ENCODE results near the gene KREMEN1.

The KREMEN1 gene

DNA sequence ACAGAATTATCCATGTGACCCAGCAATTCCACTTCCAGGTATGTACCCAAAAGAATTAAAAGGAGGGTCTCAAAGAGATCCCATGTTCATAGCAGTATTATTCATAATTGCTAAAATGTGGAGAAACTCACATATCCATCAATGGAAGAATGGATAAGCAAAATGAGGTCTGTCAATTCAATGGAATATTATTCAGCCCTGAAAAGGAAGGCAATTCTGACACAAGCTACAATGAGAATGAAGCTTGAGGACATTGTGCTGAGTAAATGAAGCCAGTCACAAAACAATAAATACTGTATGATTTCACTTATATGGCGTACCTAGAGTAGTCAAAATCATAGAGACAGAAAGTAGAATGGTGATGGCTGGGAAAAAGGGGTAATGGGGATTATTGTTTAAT, 113.5 kb downstream of the KREMEN1 start:
- no peaks in the 10 kb centered on the region for H3K36me3 ChIP-seq (ENCODE audit: control insufficient read depth in 1 of 2, insufficient read depth in 2 of 2, low read length in 2 of 2)
- H3K4me1 ChIP-seq (ENCODE audit: control insufficient read depth in 1 of 2, insufficient read depth in 2 of 2, low read length in 2 of 2) = no peaks in the 10 kb centered on the region
- no peak overlapping the region for H3K9ac ChIP-seq (ENCODE audit: low read depth in 1 of 2, low read length in 2 of 2)
- H3K4me3 ChIP-seq (ENCODE audit: low read depth in 1 of 2, low read length in 2 of 2) = no peak overlapping the region
- H3K9me3 ChIP-seq (ENCODE audit: control insufficient read depth in 1 of 2, low read length in 2 of 2) = no peaks in the 10 kb centered on the region
- H3K27ac ChIP-seq (ENCODE audit: low read depth, low read length) = no peak overlapping the region
- no peaks in the 10 kb centered on the region for H3K27me3 ChIP-seq (ENCODE audit: control insufficient read depth in 1 of 2, insufficient read depth in 2 of 2, low read length in 2 of 2)

DNA sequence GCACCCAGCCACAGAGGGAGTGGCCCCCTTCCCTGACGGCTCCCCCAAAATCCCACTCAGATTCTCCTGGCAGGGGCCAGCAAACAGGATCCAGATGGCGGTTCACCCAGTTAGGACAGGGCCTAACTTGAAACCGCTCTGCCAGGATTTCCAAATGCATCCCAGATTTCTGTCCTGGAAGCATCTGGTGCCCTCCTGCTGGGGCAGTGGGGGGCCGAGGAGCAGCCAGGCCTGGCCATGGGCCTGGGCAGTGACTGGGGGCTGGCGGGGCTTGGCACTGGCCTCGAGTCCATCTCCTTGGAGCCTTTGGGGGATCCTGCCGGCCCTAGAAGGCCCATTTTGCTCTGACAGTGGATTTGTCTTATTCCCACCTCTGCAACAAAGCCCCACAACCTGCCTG, 115.0 kb downstream of the KREMEN1 start:
- no peak overlapping the region for H3K4me3 ChIP-seq (ENCODE audit: low read depth in 1 of 2, low read length in 2 of 2)
- no peak overlapping the region for H3K27ac ChIP-seq (ENCODE audit: low read depth, low read length)
- no peak overlapping the region for H3K9ac ChIP-seq (ENCODE audit: low read depth in 1 of 2, low read length in 2 of 2)
- no peaks in the 10 kb centered on the region for H3K4me1 ChIP-seq (ENCODE audit: control insufficient read depth in 1 of 2, insufficient read depth in 2 of 2, low read length in 2 of 2)
- H3K27me3 ChIP-seq (ENCODE audit: control insufficient read depth in 1 of 2, insufficient read depth in 2 of 2, low read length in 2 of 2) = no peaks in the 10 kb centered on the region
- no peaks in the 10 kb centered on the region for H3K36me3 ChIP-seq (ENCODE audit: control insufficient read depth in 1 of 2, insufficient read depth in 2 of 2, low read length in 2 of 2)
- no peaks in the 10 kb centered on the region for H3K9me3 ChIP-seq (ENCODE audit: control insufficient read depth in 1 of 2, low read length in 2 of 2)

GRCh38 chr22:29190051-29190450, 117.2 kb downstream of the KREMEN1 start:
- H3K4me3 ChIP-seq (ENCODE audit: low read depth in 1 of 2, low read length in 2 of 2) = no peak overlapping the region
- H3K27me3 ChIP-seq (ENCODE audit: control insufficient read depth in 1 of 2, insufficient read depth in 2 of 2, low read length in 2 of 2) = no peaks in the 10 kb centered on the region
- no peak overlapping the region for H3K27ac ChIP-seq (ENCODE audit: low read depth, low read length)
- H3K9me3 ChIP-seq (ENCODE audit: control insufficient read depth in 1 of 2, low read length in 2 of 2) = no peaks in the 10 kb centered on the region
- no peaks in the 10 kb centered on the region for H3K4me1 ChIP-seq (ENCODE audit: control insufficient read depth in 1 of 2, insufficient read depth in 2 of 2, low read length in 2 of 2)
- no peak overlapping the region for H3K9ac ChIP-seq (ENCODE audit: low read depth in 1 of 2, low read length in 2 of 2)
- no peaks in the 10 kb centered on the region for H3K36me3 ChIP-seq (ENCODE audit: control insufficient read depth in 1 of 2, insufficient read depth in 2 of 2, low read length in 2 of 2)

DNA sequence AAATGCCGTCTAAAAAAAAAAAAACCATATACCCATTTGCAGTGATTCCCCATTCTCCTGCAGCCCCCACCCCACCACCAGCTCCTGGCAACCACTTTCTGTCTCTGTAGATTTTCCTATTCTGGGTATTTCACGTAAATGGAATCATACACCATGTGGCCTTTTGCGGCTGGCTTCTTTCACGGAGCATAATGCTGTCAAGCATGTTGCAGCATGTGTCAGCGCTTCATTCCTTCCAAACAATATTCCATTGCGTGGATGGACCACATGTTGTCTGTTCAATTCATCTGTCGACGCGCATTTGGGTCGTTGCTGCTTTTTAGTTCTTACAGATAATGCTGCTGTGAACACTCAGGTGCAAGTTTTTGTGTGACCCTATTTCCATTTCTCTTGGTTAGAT, 118.1 kb downstream of the KREMEN1 start:
- H3K4me3 ChIP-seq (ENCODE audit: low read depth in 1 of 2, low read length in 2 of 2) = no peak overlapping the region
- no peak overlapping the region for H3K9ac ChIP-seq (ENCODE audit: low read depth in 1 of 2, low read length in 2 of 2)
- H3K27me3 ChIP-seq (ENCODE audit: control insufficient read depth in 1 of 2, insufficient read depth in 2 of 2, low read length in 2 of 2) = no peaks in the 10 kb centered on the region
- H3K9me3 ChIP-seq (ENCODE audit: control insufficient read depth in 1 of 2, low read length in 2 of 2) = no peaks in the 10 kb centered on the region
- peaks cover 0 to 6% of the 10 kb centered on the region in 2 donors for H3K4me1 ChIP-seq (ENCODE audit: control insufficient read depth in 1 of 2, insufficient read depth in 2 of 2, low read length in 2 of 2)
- H3K27ac ChIP-seq (ENCODE audit: low read depth, low read length) = no peak overlapping the region
- H3K36me3 ChIP-seq (ENCODE audit: control insufficient read depth in 1 of 2, insufficient read depth in 2 of 2, low read length in 2 of 2) = no peaks in the 10 kb centered on the region

DNA sequence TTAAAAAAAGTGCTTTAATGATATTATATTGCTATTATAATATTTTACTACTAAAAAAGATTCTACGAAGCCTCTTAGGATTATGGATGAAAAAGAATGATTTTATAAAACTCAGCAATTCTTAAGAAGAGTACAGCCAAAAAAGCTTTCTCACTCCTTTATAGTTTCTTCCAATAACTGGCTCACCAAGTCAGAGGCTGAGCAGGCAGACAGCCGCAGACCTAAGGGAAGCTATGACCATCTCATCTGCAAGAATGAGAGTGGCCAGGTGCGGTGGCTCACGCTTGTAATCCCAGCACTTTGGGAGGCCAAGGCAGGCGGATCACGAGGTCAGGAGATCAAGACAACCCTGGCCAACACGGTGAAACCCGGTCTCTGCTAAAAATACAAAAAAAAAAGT, 120.2 kb downstream of the KREMEN1 start:
- H3K4me1 ChIP-seq (ENCODE audit: control insufficient read depth in 1 of 2, insufficient read depth in 2 of 2, low read length in 2 of 2) = peaks cover 0 to 6% of the 10 kb centered on the region in 2 donors
- H3K27me3 ChIP-seq (ENCODE audit: control insufficient read depth in 1 of 2, insufficient read depth in 2 of 2, low read length in 2 of 2) = no peaks in the 10 kb centered on the region
- no peak overlapping the region for H3K27ac ChIP-seq (ENCODE audit: low read depth, low read length)
- no peaks in the 10 kb centered on the region for H3K9me3 ChIP-seq (ENCODE audit: control insufficient read depth in 1 of 2, low read length in 2 of 2)
- no peak overlapping the region for H3K9ac ChIP-seq (ENCODE audit: low read depth in 1 of 2, low read length in 2 of 2)
- no peaks in the 10 kb centered on the region for H3K36me3 ChIP-seq (ENCODE audit: control insufficient read depth in 1 of 2, insufficient read depth in 2 of 2, low read length in 2 of 2)
- H3K4me3 ChIP-seq (ENCODE audit: low read depth in 1 of 2, low read length in 2 of 2) = no peak overlapping the region

- Histone ChIP-seq H3K36me3 (ENCODE audit: control insufficient read depth in 1 of 2, insufficient read depth in 2 of 2, low read length in 2 of 2) (no peaks in the 10 kb centered on the region), H3K27me3 (ENCODE audit: control insufficient read depth in 1 of 2, insufficient read depth in 2 of 2, low read length in 2 of 2) (no peaks in the 10 kb centered on the region)
These were observed 121.3 kb downstream of the KREMEN1 start for GRCh38 chr22:29194184-29194583.

GRCh38 chr22:29195118-29195963, 122.5 kb downstream of the KREMEN1 start:
- Histone ChIP-seq H3K9ac (ENCODE audit: low read depth in 1 of 2, low read length in 2 of 2) (no peak overlapping the region), H3K4me3 (ENCODE audit: low read depth in 1 of 2, low read length in 2 of 2) (no peak overlapping the region), H3K9me3 (ENCODE audit: control insufficient read depth in 1 of 2, low read length in 2 of 2) (no peaks in the 10 kb centered on the region), H3K27ac (ENCODE audit: low read depth, low read length) (no peak overlapping the region), H3K27me3 (ENCODE audit: control insufficient read depth in 1 of 2, insufficient read depth in 2 of 2, low read length in 2 of 2) (no peaks in the 10 kb centered on the region), H3K36me3 (ENCODE audit: control insufficient read depth in 1 of 2, insufficient read depth in 2 of 2, low read length in 2 of 2) (no peaks in the 10 kb centered on the region), H3K4me1 (ENCODE audit: control insufficient read depth in 1 of 2, insufficient read depth in 2 of 2, low read length in 2 of 2) (peaks cover 0 to 6% of the 10 kb centered on the region in 2 donors)

More at GRCh38 chr22:29194184-29194583, 121.3 kb downstream of the KREMEN1 start:
- Histone ChIP-seq H3K4me1 (ENCODE audit: control insufficient read depth in 1 of 2, insufficient read depth in 2 of 2, low read length in 2 of 2) (peaks cover 0 to 6% of the 10 kb centered on the region in 2 donors), H3K4me3 (ENCODE audit: low read depth in 1 of 2, low read length in 2 of 2) (no peak overlapping the region), H3K27ac (ENCODE audit: low read depth, low read length) (no peak overlapping the region), H3K9ac (ENCODE audit: low read depth in 1 of 2, low read length in 2 of 2) (no peak overlapping the region), H3K9me3 (ENCODE audit: control insufficient read depth in 1 of 2, low read length in 2 of 2) (no peaks in the 10 kb centered on the region)

DNA sequence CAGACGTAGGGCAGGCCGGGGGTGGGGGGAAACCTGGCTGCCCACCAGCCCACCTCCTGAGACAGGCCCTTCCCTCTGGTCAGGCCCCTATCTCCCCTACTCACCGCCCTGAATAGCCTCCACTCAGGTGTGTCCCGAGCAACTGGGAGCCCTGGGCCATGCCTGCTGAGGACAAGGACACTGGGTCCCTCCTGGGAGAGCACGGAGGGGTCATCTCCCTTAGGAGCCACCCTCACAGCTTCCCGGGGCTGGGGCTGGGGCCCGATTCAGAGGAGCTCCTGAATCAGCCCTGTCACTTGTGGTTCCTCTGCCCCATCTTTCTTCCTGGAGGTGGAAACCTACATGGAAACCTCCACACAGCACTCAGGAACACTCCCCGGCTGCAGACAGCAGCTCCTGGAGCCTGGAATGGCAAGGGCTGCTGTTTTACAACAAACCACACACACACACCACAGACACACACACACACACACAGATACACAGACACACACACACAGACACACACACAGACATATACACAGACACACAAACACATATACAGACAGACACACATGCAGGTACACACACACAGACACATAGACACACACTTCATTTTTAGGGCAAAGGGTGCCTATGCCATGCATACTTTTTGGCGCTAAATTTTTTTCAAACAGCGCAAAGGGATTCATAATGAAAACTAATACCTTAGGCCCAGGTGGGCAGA, 123.3 kb downstream of the KREMEN1 start:
- Histone ChIP-seq H3K27ac (ENCODE audit: low read depth, low read length) (no peak overlapping the region), H3K27me3 (ENCODE audit: control insufficient read depth in 1 of 2, insufficient read depth in 2 of 2, low read length in 2 of 2) (no peaks in the 10 kb centered on the region), H3K4me3 (ENCODE audit: low read depth in 1 of 2, low read length in 2 of 2) (no peak overlapping the region), H3K36me3 (ENCODE audit: control insufficient read depth in 1 of 2, insufficient read depth in 2 of 2, low read length in 2 of 2) (no peaks in the 10 kb centered on the region), H3K9ac (ENCODE audit: low read depth in 1 of 2, low read length in 2 of 2) (no peak overlapping the region), H3K9me3 (ENCODE audit: control insufficient read depth in 1 of 2, low read length in 2 of 2) (no peaks in the 10 kb centered on the region), H3K4me1 (ENCODE audit: control insufficient read depth in 1 of 2, insufficient read depth in 2 of 2, low read length in 2 of 2) (peaks cover 0 to 6% of the 10 kb centered on the region in 2 donors)

GRCh38 chr22:29197096-29197495, 124.3 kb downstream of the KREMEN1 start:
- H3K27me3 ChIP-seq (ENCODE audit: control insufficient read depth in 1 of 2, insufficient read depth in 2 of 2, low read length in 2 of 2) = no peaks in the 10 kb centered on the region
- no peaks in the 10 kb centered on the region for H3K9me3 ChIP-seq (ENCODE audit: control insufficient read depth in 1 of 2, low read length in 2 of 2)
- H3K36me3 ChIP-seq (ENCODE audit: control insufficient read depth in 1 of 2, insufficient read depth in 2 of 2, low read length in 2 of 2) = no peaks in the 10 kb centered on the region
- no peak overlapping the region for H3K9ac ChIP-seq (ENCODE audit: low read depth in 1 of 2, low read length in 2 of 2)
- H3K4me3 ChIP-seq (ENCODE audit: low read depth in 1 of 2, low read length in 2 of 2) = no peak overlapping the region
- H3K4me1 ChIP-seq (ENCODE audit: control insufficient read depth in 1 of 2, insufficient read depth in 2 of 2, low read length in 2 of 2) = peaks cover 5 to 12% of the 10 kb centered on the region in 2 donors
- H3K27ac ChIP-seq (ENCODE audit: low read depth, low read length) = no peak overlapping the region

- no peak overlapping the region for H3K9ac ChIP-seq (ENCODE audit: low read depth in 1 of 2, low read length in 2 of 2)
- H3K27me3 ChIP-seq (ENCODE audit: control insufficient read depth in 1 of 2, insufficient read depth in 2 of 2, low read length in 2 of 2) = no peaks in the 10 kb centered on the region
- no peak overlapping the region for H3K4me3 ChIP-seq (ENCODE audit: low read depth in 1 of 2, low read length in 2 of 2)
- no peaks in the 10 kb centered on the region for H3K36me3 ChIP-seq (ENCODE audit: control insufficient read depth in 1 of 2, insufficient read depth in 2 of 2, low read length in 2 of 2)
- no peak overlapping the region for H3K27ac ChIP-seq (ENCODE audit: low read depth, low read length)
- H3K9me3 ChIP-seq (ENCODE audit: control insufficient read depth in 1 of 2, low read length in 2 of 2) = no peaks in the 10 kb centered on the region
- peaks cover 12 to 19% of the 10 kb centered on the region in 2 donors for H3K4me1 ChIP-seq (ENCODE audit: control insufficient read depth in 1 of 2, insufficient read depth in 2 of 2, low read length in 2 of 2)
These were observed 125.4 kb downstream of the KREMEN1 start for GRCh38 chr22:29198240-29198639.

All from duodenal mucosa (tissue), 2 donors.